ENCODE data around the gene SLC16A3. TPM values are rescaled to one million over a fixed set of nuclear protein-coding genes. Genes with fewer than 3 reads are reported as not detected.

SLC16A3 gene
- total RNA-seq, 1 donor, result 222 TPM

GRCh38 chr17:82232876-82233785 is 4.3 kb downstream of the SLC16A3 start:
- no peak for TF ChIP-seq CTCF (IDR thresholded peaks at IDR 0.05; ENCODE audit: extremely low read depth, low read depth, low read length)
- Histone ChIP-seq H3K4me3 (ENCODE audit: insufficient read depth, low read length) (no peak overlapping the region), H3K36me3 (ENCODE audit: insufficient read depth, low read length) (peaks cover 34% of the 10 kb centered on the region), H4K20me1 (ENCODE audit: insufficient read depth, low read length) (peaks cover 81% of the 10 kb centered on the region), H3K4me2 (ENCODE audit: insufficient read depth, low read length) (no peak overlapping the region), H3K79me2 (ENCODE audit: insufficient read depth, low read length) (peaks cover 90% of the 10 kb centered on the region), H3K27me3 (ENCODE audit: insufficient read depth, low read length) (no peaks in the 10 kb centered on the region), H3K27ac (ENCODE audit: low read depth, low read length) (no peak overlapping the region), H3K4me1 (ENCODE audit: insufficient read depth, low read length) (peaks cover 5% of the 10 kb centered on the region), H3K9me3 (ENCODE audit: low read depth, low read length) (no peaks in the 10 kb centered on the region), H2AFZ (ENCODE audit: low read length) (no peak overlapping the region)
- no peak for DNase-seq (ENCODE audit: insufficient read length, low spot score, missing footprints)

GRCh38 chr17:82234211-82235055 is 5.6 kb downstream of the SLC16A3 start:
- peaks cover 96% of the 10 kb centered on the region for H3K79me2 ChIP-seq (ENCODE audit: insufficient read depth, low read length)
- H3K27ac ChIP-seq (ENCODE audit: low read depth, low read length), result no peak overlapping the region
- no peak for DNase-seq (ENCODE audit: insufficient read length, low spot score, missing footprints)

GRCh38 chr17:82235056-82235774 is 6.4 kb downstream of the SLC16A3 start:
- DNase-seq (ENCODE audit: insufficient read length, low spot score, missing footprints), result no peak
- H3K79me2 ChIP-seq (ENCODE audit: insufficient read depth, low read length), result peaks cover 96% of the 10 kb centered on the region
- H3K4me2 ChIP-seq (ENCODE audit: insufficient read depth, low read length), result no peak overlapping the region
- no peak overlapping the region for H2AFZ ChIP-seq (ENCODE audit: low read length)
- H3K4me1 ChIP-seq (ENCODE audit: insufficient read depth, low read length), result peaks cover 11% of the 10 kb centered on the region
- no peaks in the 10 kb centered on the region for H3K27me3 ChIP-seq (ENCODE audit: insufficient read depth, low read length)
- peaks cover 45% of the 10 kb centered on the region for H3K36me3 ChIP-seq (ENCODE audit: insufficient read depth, low read length)
- H4K20me1 ChIP-seq (ENCODE audit: insufficient read depth, low read length), result peaks cover 92% of the 10 kb centered on the region
- H3K4me3 ChIP-seq (ENCODE audit: insufficient read depth, low read length), result no peak overlapping the region
- no peaks in the 10 kb centered on the region for H3K9me3 ChIP-seq (ENCODE audit: low read depth, low read length)
- no peak overlapping the region for H3K27ac ChIP-seq (ENCODE audit: low read depth, low read length)
- no peak for TF ChIP-seq CTCF (IDR thresholded peaks at IDR 0.05; ENCODE audit: extremely low read depth, low read depth, low read length)

More at GRCh38 chr17:82234211-82235055, 5.6 kb downstream of the SLC16A3 start:
- peaks cover 92% of the 10 kb centered on the region for H4K20me1 ChIP-seq (ENCODE audit: insufficient read depth, low read length)
- TF ChIP-seq CTCF (IDR thresholded peaks at IDR 0.05; ENCODE audit: extremely low read depth, low read depth, low read length), result no peak
- H3K27me3 ChIP-seq (ENCODE audit: insufficient read depth, low read length), result no peaks in the 10 kb centered on the region
- H3K4me2 ChIP-seq (ENCODE audit: insufficient read depth, low read length), result no peak overlapping the region
- H3K36me3 ChIP-seq (ENCODE audit: insufficient read depth, low read length), result peaks cover 43% of the 10 kb centered on the region
- no peaks in the 10 kb centered on the region for H3K9me3 ChIP-seq (ENCODE audit: low read depth, low read length)
- no peak overlapping the region for H3K4me3 ChIP-seq (ENCODE audit: insufficient read depth, low read length)
- peaks cover 11% of the 10 kb centered on the region for H3K4me1 ChIP-seq (ENCODE audit: insufficient read depth, low read length)
- no peak overlapping the region for H2AFZ ChIP-seq (ENCODE audit: low read length)

All from osteoblast (primary cell).